ENCODE measurements around the gene MACROH2A2.
"Not testable (repeated sequence)": the region's sequence is repeated elsewhere in the genome, so short reads cannot be mapped to it uniquely, and the experiment has no call there.

MACROH2A2 gene

DNA sequence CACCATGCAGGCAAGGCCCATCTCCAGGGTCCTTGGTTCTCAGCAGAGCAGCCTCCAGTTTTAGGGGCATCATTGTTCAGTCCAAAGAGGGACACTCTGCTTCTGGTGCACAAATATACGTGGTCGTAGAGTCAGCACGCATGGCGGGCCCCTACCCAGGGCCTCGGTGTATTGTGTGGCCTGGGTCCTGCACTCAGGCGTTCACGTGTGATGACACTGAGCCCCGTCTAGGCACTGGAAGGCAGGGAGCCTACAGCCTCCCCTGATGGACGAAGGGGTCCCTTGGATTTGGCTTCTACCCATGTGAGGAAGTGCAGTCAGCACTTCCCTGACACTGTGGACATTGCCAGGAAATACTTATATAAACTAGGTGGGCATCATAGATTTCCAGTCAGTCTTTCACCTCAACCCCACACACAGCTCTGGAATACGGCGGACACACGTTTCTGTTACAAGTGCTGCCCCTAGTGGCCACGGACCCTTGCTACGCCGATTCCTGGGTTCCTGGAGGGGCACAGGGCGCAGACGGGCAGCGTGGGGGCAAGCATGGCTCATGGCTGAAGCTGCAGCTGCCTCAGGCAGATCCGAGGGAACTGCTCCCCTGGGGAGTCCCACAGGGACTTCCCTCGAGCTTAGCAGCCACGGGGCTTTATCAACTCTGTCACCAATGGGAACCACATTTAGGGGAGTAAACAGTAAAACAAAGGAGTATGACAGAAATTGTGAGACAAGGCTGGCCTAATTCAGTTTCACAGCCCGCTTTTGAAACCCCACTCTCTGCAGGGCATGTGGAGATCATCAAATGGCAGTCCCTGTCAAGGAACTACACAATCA is 54.5 kb downstream of the MACROH2A2 start:
- DNase-seq, result no peak

DNA sequence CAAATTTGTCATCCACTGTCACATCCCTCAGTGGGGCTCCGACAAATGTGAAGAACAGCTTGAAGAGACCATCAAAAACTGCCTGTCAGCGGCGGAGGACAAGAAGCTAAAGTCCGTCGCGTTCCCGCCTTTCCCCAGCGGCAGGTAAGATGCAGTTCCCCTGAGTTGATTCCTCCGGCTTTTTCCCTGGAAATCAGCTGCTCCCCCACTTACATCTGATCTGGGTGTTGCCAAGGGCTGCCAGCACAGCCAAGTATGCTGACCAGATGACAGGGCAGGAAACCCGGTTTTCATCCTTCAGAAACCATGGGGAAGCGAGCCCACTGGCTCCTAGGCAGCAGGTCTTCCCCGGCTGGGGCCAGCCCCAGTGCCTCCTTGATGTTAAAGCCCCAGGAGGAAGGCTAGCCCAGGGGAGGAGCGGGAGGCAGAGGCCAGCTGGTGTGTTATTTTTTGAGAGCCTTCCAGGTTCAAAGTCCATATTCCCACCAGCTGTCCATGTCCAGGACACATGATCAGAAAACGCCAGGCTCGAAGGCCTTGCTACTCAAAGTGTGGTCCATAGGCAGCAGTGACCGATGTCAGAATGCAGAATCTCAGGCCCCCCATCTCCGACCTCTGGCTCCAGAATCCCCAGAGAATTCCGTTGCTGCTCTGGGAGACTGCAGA is 56.6 kb downstream of the MACROH2A2 start:
- no peak for DNase-seq

DNA sequence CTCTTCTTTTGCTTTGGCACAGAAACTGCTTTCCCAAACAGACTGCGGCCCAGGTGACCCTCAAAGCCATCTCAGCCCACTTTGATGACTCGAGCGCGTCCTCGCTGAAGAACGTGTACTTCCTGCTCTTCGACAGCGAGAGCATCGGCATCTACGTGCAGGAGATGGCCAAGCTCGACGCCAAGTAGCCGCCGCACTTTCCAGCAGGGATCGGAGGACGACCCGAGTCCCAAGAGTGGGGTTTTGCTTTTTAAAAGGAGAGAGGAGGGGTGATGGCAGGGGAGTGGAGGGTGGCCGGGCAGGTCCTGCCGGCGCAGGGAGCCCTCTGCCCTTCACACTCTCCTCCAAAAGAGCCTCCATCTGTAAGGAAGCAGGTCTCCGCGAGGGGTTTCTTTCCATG is 58.9 kb downstream of the MACROH2A2 start:
- no peak for DNase-seq

DNA sequence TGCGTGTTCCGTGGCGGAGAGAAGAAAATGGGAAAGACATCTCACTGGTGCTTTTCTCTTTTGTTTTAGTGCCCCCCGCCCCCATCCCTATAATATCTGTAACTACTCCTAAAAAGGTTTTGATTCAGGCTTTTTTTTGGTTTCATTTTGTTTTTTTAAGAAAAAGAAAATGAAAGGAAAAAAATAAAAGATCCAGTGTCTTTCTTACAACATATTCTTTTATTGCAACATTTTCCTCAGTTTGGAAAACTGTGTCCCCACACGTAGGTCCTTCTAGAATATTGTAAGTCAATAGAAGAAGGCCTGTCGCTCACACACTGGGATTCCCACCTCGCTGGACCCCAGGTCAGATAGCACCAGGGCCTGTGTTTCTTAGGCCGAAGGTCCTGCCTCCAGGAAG is 59.4 kb downstream of the MACROH2A2 start:
- no peak for DNase-seq

DNA sequence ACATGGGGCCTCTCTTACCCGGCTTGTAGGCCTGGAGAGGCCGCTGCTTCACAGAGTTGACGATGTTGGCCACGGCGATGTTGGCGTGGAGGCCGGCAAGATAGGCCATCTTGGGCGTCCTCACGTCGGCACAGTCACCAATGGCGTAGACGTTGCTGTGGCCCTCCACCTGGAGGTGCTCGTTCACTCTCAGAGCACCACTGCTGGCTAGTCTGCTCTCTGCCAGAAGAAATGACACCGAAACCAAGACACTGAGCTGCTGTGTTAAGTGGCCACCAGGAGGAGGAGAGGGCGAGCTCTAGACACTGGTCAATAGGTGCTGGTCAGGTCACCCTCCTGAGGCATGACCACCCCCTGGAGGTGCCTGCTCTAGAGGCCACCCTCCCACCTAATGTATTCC is 62.3 kb downstream of the MACROH2A2 start:
- DNase-seq, result no peak

DNA sequence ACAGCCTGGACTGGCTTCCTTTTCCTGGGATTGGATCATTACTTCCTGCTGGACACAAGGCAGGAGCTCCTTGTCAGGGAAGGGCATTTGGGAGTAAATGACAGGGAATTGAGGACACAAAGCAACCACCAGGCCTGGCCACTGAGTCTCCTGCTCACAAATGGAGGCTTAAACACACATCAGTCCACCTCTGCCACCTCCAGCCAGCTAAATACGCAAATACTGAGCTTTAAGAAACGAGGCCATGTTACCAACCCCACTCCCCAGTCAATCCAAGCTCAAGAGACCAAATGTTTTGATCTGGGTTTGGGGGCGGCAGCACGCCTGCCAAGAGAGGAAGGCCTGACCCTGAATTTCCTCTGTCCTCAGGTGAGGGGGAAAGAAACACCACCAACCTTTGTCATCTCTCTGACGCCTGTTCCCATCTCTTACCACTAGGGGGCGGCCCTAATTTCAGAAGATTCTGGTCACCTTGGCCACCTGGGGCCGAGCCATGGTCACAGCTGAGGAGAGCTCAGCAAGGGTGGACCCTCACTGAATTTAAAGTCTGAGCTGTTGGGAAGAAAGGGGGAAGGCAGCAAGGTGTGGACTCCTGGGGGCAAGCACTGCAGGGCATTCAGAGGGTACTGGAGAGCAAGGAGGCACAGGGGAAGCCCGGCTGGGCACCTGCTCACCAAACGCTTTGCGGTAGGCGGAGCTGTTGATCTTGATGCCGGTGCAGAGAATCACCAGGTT is 63.5 kb downstream of the MACROH2A2 start:
- peak; percentile 48 for DNase-seq

DNA sequence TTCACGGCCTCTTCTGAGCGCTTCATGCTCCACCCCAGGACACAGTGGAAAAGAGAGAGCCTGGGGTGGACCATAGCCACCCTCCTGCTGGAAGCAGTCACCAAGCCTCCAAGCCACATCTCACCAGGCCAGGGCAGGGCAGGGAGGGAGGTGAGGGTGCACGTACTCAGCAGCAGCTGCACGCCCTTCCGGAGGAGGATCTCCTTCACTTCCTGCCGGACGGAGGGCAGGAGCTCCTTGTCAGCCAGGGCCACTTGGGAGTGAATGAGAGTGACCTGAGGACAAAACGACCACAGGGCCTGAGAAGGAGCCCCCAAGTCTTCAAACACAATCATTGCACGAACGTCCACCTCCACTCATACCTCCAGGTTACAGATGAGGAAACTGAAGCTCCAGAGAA is 65.0 kb downstream of the MACROH2A2 start:
- DNase-seq, result no peak

DNA sequence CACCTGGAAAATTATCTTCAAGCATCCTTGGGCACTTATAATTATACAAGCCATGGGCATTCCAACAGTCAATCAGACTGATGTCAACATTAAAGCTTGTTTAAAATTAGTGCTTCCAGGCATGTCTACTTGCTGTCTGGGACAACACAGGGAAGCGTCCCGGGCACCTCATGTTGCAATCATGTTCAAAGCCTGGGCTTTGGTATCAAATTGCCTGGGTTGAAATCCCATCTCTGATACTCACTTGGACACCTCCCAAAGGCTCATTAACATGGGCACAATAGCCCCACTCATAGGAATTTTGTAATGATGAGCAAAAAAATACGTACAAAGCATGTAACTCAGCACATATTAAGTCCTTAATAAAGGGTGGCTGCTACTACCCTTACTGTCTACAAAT is 65.5 kb downstream of the MACROH2A2 start:
- no peak for DNase-seq

DNA sequence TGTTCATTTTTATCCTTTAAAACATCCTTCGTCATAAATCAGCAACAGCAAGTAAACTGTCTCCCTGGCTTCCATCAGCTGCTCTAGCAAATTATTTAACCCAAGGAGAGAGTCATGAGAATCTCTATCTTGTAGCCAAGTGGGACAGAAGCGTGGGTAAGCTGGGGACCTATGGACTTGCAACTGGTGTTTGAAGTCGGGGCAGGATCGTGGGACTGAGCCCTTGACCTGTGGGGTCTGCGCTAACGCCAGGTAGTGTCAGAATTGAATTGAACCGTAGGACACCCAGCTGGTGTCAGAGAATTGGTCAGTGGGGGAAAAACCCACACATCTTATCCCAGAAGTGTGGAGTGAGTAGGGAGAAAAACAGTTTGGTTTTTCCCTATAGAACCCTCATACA is 66.6 kb downstream of the MACROH2A2 start:
- no peak for DNase-seq

DNA sequence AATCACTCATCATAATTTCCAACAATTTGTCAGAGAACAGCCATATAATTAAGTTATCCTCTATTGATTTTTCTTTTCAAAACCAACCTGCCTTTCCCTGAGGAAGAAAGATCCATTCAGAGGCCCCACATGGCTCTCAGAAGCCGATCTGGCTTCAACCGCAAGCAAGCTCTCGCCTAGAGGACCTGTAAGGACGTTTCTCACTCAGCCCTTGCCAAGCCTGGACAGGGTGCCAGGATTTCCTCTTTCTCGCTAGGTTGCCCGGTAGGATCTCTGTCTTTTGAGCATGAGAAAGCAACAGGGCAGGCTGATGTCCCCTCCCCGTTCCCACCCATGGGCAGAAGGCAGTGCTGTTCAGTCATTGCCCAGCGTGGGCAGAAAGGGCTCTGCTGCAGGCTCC is 67.0 kb downstream of the MACROH2A2 start:
- no peak for DNase-seq

DNA sequence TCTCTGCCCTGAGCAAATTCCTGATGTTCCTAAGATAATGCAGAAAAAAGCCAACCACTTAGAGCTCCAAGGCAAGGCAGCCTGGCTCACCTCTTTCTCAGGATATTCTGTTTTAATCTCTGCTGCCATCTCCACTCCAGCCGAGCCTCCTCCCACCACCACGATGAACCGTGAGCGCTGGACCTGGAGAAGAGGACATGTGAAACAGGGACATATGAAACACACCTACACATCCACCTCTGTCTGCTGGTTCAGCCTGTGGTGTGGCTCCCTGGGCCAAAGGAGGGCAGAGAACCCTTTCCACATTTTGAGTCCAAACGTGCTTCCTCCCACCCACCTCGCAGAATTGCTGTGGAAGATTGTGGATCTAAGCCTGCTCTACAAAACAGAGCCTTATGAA is 67.8 kb downstream of the MACROH2A2 start:
- DNase-seq, result no peak

DNA sequence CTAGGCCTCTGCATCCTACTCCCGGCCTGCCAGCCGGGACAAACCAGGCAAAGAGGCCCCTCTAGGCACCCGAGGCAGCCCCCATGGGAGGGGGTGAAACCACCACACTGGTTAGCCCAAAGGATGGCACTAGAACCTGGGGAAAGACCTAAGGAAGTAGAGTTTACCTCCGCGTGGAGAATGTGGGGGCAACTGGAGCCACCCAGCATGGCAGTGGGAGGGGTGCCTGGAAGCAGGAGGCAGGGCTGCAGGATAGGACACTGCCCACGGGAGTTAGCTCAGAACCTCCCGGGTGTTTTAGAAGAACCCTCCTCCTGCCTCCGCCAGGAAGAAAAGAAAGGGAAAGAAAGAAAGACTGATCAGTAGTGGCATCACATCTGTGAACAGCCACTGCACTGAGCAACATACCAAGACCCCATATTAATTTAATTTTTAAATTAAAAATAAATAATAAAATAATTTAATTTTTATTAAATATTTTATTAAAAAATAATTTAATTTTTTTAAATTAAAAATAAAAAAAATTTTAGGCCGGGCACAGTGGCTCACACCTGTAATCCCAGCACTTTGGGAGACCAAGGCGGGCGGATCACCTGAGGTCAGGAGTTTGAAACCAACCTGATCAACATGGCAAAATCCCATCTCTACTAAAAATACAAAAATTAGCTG is 68.8 kb downstream of the MACROH2A2 start:
- DNase-seq, result no peak

DNA sequence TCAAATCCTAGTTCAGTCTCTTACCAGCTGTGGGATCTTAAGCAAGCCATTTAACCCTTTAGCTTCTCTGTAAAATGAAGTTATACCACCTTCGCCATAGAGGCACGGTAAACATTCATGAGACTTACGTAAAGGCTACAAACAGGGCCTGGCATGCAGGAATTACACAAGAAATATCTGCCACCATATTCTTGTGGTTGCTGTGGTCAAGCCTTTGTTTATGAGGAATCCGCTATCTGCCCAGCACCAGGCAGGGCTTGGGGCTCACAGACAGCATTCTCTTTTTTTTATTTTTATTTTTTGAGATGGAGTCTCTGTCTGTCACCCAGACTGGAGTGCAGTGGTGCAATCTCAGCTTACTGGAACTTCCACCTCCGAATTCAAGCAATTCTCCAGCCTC is 70.1 kb downstream of the MACROH2A2 start:
- no peak for DNase-seq

DNA sequence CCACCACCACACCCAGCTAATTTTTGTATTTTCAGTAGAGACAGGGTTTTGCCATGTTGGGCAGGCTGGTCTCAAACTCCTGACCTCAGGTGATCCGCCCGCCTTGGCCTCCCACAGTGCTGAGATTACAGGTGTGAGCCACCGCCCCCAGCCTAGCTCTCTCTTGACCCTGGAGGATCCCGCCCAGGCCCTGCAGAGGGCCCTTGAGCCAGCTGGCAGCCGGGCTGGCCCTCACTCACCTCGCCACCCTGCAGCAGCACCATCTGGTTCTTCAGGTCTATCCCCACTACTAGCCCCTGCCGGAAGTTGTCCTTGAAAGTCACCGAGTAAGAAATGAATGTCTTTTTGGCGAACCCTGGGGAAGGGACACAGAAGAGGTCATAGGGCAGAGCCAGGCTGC is 70.5 kb downstream of the MACROH2A2 start:
- not testable (repeated sequence) for DNase-seq

DNA sequence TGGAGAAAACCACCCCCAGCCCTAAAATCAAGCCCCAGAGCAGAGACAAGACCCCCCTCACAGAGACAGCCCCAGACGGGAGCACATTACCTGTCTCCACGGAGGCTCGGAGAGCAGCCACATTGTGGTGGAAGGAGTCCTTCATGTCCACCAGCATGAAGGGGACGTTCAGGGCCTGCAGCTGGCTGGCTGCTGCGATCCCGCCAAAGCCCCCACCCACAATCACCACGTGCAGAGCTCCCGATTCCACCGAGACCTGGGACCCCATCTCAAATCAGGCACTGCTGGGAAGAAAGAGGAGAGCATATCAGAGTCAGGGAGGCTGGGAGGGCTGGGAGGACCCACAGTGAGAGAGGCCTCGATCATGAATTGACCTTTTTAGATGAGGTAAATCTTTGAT is 71.2 kb downstream of the MACROH2A2 start:
- no peak for DNase-seq

DNA sequence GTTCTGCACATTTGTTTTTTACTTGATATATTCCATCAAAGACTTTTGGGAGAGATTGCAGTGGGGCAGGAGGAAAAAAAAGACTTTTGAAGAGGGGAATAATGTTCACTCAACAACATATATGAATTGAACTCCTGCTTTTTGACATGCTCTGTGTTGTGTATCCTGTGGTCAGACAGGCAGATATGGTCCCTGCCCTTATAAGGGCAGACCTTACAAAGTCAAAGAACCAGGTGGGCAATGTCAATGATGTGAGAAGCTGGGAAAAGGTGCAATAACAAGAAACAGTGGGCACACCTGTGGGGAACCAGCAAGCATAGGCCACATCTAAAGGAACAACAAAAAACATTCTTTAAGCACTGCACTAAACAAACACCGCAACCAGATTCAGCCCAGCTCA is 71.8 kb downstream of the MACROH2A2 start:
- no peak for DNase-seq

DNA sequence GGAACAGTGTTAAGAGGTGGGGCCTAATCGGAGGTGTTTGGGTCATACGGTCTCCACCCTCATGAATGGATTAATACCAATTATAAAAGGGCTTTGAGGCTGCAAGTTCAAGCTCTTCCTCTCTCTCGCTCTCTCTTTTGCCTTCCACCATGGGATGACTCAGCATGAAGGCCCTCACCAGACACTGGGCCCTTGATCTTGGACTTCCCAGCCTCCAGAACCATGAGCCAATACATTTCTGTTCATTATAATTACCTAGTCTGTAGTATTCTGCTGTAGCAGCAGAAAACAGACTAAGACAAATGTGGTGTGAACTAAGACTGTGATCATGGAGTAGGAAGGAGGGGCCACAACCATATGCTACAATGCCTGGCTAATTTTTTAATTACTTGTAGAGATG is 72.3 kb downstream of the MACROH2A2 start:
- no peak for DNase-seq

DNA sequence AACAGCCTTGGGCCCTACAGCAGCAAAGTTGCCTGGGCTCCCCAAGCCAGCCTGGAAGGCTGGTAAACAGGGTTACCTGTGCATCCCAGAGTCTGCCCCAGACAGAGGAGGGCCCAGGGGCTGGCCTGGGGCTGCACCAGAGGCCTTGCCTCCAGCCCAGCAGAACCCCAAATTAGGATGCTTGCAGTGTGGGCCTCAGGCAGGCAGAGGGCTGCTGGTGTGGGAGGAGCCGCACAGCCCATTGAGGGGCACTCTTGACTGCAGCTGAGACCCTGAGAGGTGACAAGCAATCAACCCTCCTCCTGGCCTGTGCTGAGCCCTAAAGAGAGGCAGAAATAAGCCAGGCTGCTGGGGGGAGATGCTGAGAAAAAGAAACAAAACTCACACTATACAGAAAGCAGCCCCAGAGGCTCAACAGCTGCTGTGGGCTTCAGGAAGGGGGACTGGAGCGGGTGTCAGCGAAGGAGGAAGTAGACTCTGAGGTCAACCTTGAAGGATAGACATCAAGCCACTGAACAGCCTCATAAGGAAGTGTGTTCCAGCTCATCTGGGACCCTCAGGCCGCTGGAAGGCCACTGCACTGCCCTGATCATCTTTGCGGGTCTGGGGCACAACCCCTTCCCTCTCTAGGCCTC is 73.4 kb downstream of the MACROH2A2 start:
- DNase-seq, result no peak

DNA sequence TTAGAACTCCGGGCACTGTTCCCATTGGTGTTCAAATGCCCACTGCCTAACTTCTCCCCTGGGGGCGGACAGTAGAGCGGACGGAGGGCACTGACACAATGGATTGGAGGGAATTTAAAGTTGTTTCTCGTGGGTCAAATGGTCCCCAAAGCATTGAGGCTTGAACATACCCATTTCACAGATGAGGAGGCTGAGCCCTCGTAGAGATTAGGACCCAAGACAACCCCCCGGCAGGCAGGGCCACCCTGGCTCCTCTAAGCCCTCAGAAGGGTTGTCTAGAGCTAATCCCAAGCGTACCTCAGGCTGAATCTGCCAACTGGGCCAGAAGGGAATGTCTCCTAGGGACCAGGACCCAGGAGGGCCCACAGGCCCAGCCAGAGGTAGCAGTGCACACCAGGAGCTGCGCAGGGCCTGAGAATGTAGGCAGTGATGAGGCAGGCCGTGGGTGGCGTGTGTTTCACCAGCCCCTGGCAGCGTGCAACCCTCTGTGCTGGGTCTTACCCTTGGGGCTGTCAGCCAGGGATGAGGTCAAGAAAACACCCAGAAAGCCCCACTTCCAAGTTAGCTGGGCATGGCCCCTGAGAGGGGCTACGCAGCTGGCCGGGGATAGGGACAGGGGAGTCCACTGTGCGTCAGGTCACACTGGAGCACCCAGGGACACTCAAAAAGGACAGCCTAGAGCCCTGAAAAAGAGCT is 74.2 kb downstream of the MACROH2A2 start:
- no peak for DNase-seq

DNA sequence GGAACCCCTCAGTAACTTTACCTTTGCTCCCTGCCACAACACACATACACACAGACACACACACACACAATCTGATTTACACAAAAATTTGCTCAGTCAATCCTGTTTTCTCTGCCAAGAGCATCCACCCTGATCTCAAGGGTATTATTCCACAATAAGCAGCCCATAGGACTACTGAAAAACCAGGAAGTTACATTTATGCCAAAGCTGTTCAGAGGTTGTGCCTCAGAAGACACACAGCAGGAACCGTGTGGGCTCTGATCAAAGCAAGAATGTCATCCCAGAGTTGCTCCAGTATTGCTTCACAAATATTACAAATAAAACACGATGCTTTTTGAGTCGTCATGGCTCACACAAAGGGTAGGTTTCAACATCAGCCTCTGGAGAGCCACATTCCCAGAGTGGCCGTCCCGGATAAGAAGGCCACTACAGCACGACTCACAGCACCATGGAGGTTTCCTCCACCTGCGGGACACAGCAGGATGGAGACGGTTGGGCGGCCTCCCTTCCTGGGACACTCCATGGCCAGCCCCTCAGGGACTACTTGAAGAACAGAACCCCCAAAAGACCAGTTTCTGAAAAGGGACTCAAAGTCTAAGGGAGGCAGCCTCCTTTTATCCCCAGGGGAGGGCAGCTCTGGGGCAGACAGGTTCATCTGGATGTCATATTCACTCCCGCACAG is 78.4 kb downstream of the MACROH2A2 start:
- no peak for DNase-seq

DNA sequence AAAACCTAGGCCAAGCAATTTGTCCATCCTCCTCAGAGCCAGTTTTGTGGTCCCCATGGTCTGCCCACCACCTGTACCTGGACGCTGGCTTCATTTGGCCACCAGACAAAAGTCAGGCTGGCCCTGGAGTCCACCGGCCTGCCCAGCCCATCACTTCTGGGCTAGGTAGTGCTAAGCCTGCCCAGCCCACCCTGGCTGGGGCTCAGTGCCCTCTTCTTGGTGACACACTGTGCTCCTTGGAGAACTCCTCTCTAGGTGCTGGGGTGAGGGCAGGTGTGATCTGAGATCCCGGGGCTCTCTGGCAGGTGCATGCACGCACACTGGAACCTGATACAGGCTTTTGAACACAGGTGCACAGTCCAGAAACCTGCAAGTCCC is 78.9 kb downstream of the MACROH2A2 start:
- DNase-seq, result no peak

All from stimulated activated CD4-positive, alpha-beta T cell treated with anti-CD3 and anti-CD28 coated beads, Interleukin-1b, Interleukin-23, amount 100 ng/mL, for 48 hours (primary cell).